AG04450 (cell line): ENCODE measurements around the gene SMIM41. TPM values are rescaled to one million over a fixed set of nuclear protein-coding genes. Genes with fewer than 3 reads are reported as not detected.

Source experiments
- CTCF ChIA-PET: fragments of 300-600, 350-600 bp; formaldehyde crosslinking; extraction: SDS; loops from one replicate; lab custom pipeline; 2022; ENCODE audit warnings: antibody characterized with exemption, inconsistent platforms; lab: Charles Lee
- POLR2A ChIA-PET: fragments of 350-600 bp; formaldehyde crosslinking; extraction: SDS; loops from one replicate; lab custom pipeline; 2021; ENCODE audit warnings: antibody characterized with exemption, inconsistent platforms; lab: Yijun Ruan, JAX
- DNase-seq: peaks from one replicate; pipeline ENCODE4 v3.0.0-alpha.2; 2011; ENCODE audit warnings: low read depth, low spot score
- H3K27ac ChIP-seq: one replicate; pipeline ENCODE4 v1.5.1; 2012; ENCODE audit warnings: low read depth, low read length, control low read depth
- H3K27me3 ChIP-seq: one replicate; pipeline ENCODE4 v1.6.0; 2012; ENCODE audit warnings: low read length; ENCODE audit not compliant: control insufficient read depth, insufficient read depth
- H3K4me3 ChIP-seq: 2 replicates; pipeline ENCODE4 v1.5.1; 2011; ENCODE audit warnings: mild to moderate bottlenecking, low read depth, low read length, control low read depth
- H3K9me3 ChIP-seq: 2 replicates; pipeline ENCODE4 v1.5.1; 2012; ENCODE audit warnings: low read length; ENCODE audit not compliant: control insufficient read depth, insufficient read depth
- polyA minus RNA-seq: library from RNA; depleted of rRNA, polyadenylated mRNA; stranded (reverse); fragments of >200 nt; gene quantifications from 2 replicates; pipeline ENCODE4 v1.2.3, GENCODE V29; 2011; rRNA and poly(A)+ RNA removed
- polyA plus RNA-seq: library from polyadenylated mRNA; depleted of rRNA; stranded (reverse); fragments of >200 nt; gene quantifications from 2 replicates; pipeline ENCODE4 v1.2.3, GENCODE V29; 2011; rRNA removed
- TF ChIP-seq, protein P1 (sequence below): IDR thresholded peaks from 2 replicates; pipeline ENCODE4 v1.5.1; 2011; ENCODE audit warnings: low read depth, low read length, control low read depth, inconsistent platforms

SMIM41 gene
- polyA plus RNA-seq (not detected in 2 replicates), polyA minus RNA-seq (not detected in 2 replicates)

GRCh38 chr12:52079576-52080402, at the start of gene SMIM41:
TSS of gene SMIM41 (plus strand) at chr12:52079704. CDS start at chr12:52079780, 76 bp downstream.
- Histone ChIP-seq H3K27ac (no peak within 1 kb of the TSS), H3K4me3 (no peak within 1 kb of the TSS), H3K9me3 (no peaks in the 10 kb centered on the region; the same call in 1 of the 2 replicates), H3K27me3 (no peaks in the 10 kb centered on the region)
- ChIA-PET POLR2A (interaction anchor here (0.6 to 3.6 kb wide), 5 partner anchors 9 to 28 kb away, joined by 3 to 32 read pairs (median 5); partner anchors contain the start of gene ATG101), CTCF (interaction anchor here (0.7 to 31.7 kb wide), 3 partner anchors 42 to 87 kb away, joined by 3 to 624 read pairs (median 3); no protein-coding TSS in a partner anchor)
- DNase-seq, result no peak
- TF ChIP-seq, protein P1, sequence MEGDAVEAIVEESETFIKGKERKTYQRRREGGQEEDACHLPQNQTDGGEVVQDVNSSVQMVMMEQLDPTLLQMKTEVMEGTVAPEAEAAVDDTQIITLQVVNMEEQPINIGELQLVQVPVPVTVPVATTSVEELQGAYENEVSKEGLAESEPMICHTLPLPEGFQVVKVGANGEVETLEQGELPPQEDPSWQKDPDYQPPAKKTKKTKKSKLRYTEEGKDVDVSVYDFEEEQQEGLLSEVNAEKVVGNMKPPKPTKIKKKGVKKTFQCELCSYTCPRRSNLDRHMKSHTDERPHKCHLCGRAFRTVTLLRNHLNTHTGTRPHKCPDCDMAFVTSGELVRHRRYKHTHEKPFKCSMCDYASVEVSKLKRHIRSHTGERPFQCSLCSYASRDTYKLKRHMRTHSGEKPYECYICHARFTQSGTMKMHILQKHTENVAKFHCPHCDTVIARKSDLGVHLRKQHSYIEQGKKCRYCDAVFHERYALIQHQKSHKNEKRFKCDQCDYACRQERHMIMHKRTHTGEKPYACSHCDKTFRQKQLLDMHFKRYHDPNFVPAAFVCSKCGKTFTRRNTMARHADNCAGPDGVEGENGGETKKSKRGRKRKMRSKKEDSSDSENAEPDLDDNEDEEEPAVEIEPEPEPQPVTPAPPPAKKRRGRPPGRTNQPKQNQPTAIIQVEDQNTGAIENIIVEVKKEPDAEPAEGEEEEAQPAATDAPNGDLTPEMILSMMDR, result no peak

GRCh38 chr12:52032446-52032803, 47.1 kb upstream of the SMIM41 start:
- TF ChIP-seq, protein P1, result no peak
- Histone ChIP-seq H3K4me3 (peak overlapping the region; percentile 51), H3K27me3 (no peaks in the 10 kb centered on the region), H3K9me3 (no peaks in the 10 kb centered on the region; the same call in 1 of the 2 replicates), H3K27ac (peak overlapping the region; percentile 22)
- ChIA-PET POLR2A (interaction anchor here (0.6 to 2.6 kb wide), 9 partner anchors 16 to 120 kb away, joined by 3 to 30 read pairs (median 4); partner anchors contain the start of genes ATG101 and NR4A1), CTCF (interaction anchor here (1.0 to 15.2 kb wide), 9 partner anchors 9 to 853 kb away, joined by 3 to 624 read pairs (median 5); partner anchors contain the start of genes ATG101 and SMIM41)
- DNase-seq, result no peak

- no peaks in the 10 kb centered on the region for H3K27me3 ChIP-seq
- peak overlapping the region; percentile 82 for H3K27ac ChIP-seq
- ChIA-PET POLR2A (interaction anchor here (0.6 to 2.6 kb wide), 10 partner anchors 16 to 121 kb away, joined by 3 to 30 read pairs (median 4); partner anchors contain the start of genes ATG101 and NR4A1), CTCF (interaction anchor here (1.0 to 15.2 kb wide), 9 partner anchors 10 to 852 kb away, joined by 3 to 624 read pairs (median 5); partner anchors contain the start of genes ATG101 and SMIM41)
- no peaks in the 10 kb centered on the region; the same call in 1 of the 2 replicates for H3K9me3 ChIP-seq
- DNase-seq, result peak; percentile 88
- TF ChIP-seq, protein P1, result no peak
- H3K4me3 ChIP-seq, result peak overlapping the region; percentile 53
These were observed 46.6 kb upstream of the SMIM41 start for GRCh38 chr12:52032804-52033445.

- DNase-seq, result no peak
- no peaks in the 10 kb centered on the region for H3K27me3 ChIP-seq
- peak overlapping the region; percentile 82 for H3K27ac ChIP-seq
- ChIA-PET POLR2A (interaction anchor here (0.7 to 2.6 kb wide), 6 partner anchors 15 to 122 kb away, joined by 3 to 30 read pairs (median 4); partner anchors contain the start of gene NR4A1), CTCF (interaction anchor here (1.2 to 15.2 kb wide), 7 partner anchors 8 to 89 kb away, joined by 3 to 624 read pairs (median 10); partner anchors contain the start of genes ATG101 and SMIM41)
- H3K4me3 ChIP-seq, result peak overlapping the region; percentile 53
- TF ChIP-seq, protein P1, result no peak
- H3K9me3 ChIP-seq, result no peaks in the 10 kb centered on the region; the same call in 1 of the 2 replicates
These were observed 45.9 kb upstream of the SMIM41 start for GRCh38 chr12:52033446-52034140.
